Activated T-helper 1 cell treated with anti-CD3 and anti-CD28 coated beads, Interleukin-2, amount 50 U/mL, for 16 hours (primary cell): Measurements from ENCODE around the gene ARHGAP26.

Experiments used
- DNase-seq, 2 donors: peaks; one replicate each; pipeline ENCODE4 v3.0.0-alpha.2; 2020; ENCODE audit warnings: low read depth in 1 of 2, low spot score in 1 of 2

The ARHGAP26 gene

GRCh38 chr5:143129910-143130612 is 359.9 kb downstream of the ARHGAP26 start:
- no peak for DNase-seq

- DNase-seq, result no peak
These were observed 360.6 kb downstream of the ARHGAP26 start for GRCh38 chr5:143130613-143131305.

GRCh38 chr5:143131972-143132371 is 361.8 kb downstream of the ARHGAP26 start:
- no peak for DNase-seq

- no peak for DNase-seq
These were observed 362.6 kb downstream of the ARHGAP26 start for GRCh38 chr5:143132739-143133138.

- no peak for DNase-seq
These were observed 363.5 kb downstream of the ARHGAP26 start for GRCh38 chr5:143133721-143134120.

GRCh38 chr5:143134269-143134668 is 364.1 kb downstream of the ARHGAP26 start:
- no peak for DNase-seq

- DNase-seq, result no peak
These were observed 364.7 kb downstream of the ARHGAP26 start for GRCh38 chr5:143134900-143135299.

GRCh38 chr5:143135832-143136551 is 365.8 kb downstream of the ARHGAP26 start:
- DNase-seq, result no peak

GRCh38 chr5:143138839-143139238 is 368.7 kb downstream of the ARHGAP26 start:
- DNase-seq, result no peak

- no peak for DNase-seq
These were observed 369.4 kb downstream of the ARHGAP26 start for GRCh38 chr5:143139585-143139984.

GRCh38 chr5:143140492-143141203 is 370.5 kb downstream of the ARHGAP26 start:
- no peak for DNase-seq

- no peak for DNase-seq
These were observed 371.5 kb downstream of the ARHGAP26 start for GRCh38 chr5:143141652-143142051.

- no peak for DNase-seq
These were observed 372.6 kb downstream of the ARHGAP26 start for GRCh38 chr5:143142596-143143435.

- no peak for DNase-seq
These were observed 373.8 kb downstream of the ARHGAP26 start for GRCh38 chr5:143143973-143144372.

- DNase-seq, result no peak
These were observed 375.3 kb downstream of the ARHGAP26 start for GRCh38 chr5:143145243-143146160.

GRCh38 chr5:143146161-143146560 is 376.0 kb downstream of the ARHGAP26 start:
- no peak for DNase-seq

- no peak for DNase-seq
These were observed 377.2 kb downstream of the ARHGAP26 start for GRCh38 chr5:143147383-143147782.

- no peak for DNase-seq
These were observed 377.7 kb downstream of the ARHGAP26 start for GRCh38 chr5:143147902-143148301.

GRCh38 chr5:143148771-143149170 is 378.6 kb downstream of the ARHGAP26 start:
- DNase-seq, result no peak
